ENCODE data around the gene OTOS.

The OTOS gene

GRCh38 chr2:240168041-240168440 is 27.6 kb upstream of the OTOS start:
- DNase-seq (ENCODE audit: low read depth in 2 of 2): no peak

DNA sequence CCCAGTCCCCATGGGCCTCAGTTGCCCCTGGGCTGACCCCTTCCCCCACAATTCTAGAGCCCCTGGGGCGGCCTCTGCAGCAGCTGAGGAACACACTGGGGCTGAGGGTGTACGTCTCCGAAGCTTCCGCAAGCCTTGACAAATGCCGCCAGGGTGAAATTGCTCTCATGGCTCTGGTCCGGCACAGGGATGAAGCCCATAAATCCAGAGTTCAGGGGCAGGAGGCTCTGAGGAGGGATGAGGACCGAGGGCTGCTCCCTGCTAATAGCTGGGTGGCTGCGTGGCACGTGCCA is 27.1 kb upstream of the OTOS start:
- DNase-seq (ENCODE audit: low read depth in 2 of 2): no peak

- DNase-seq (ENCODE audit: low read depth in 2 of 2): no peak
Measured at GRCh38 chr2:240166761-240167587, 26.5 kb upstream of the OTOS start.

GRCh38 chr2:240166191-240166590 is 25.7 kb upstream of the OTOS start:
- DNase-seq (ENCODE audit: low read depth in 2 of 2): no peak

GRCh38 chr2:240165661-240166060 is 25.2 kb upstream of the OTOS start:
- DNase-seq (ENCODE audit: low read depth in 2 of 2): no peak

GRCh38 chr2:240165034-240165433 is 24.6 kb upstream of the OTOS start:
- DNase-seq (ENCODE audit: low read depth in 2 of 2): no peak

DNA sequence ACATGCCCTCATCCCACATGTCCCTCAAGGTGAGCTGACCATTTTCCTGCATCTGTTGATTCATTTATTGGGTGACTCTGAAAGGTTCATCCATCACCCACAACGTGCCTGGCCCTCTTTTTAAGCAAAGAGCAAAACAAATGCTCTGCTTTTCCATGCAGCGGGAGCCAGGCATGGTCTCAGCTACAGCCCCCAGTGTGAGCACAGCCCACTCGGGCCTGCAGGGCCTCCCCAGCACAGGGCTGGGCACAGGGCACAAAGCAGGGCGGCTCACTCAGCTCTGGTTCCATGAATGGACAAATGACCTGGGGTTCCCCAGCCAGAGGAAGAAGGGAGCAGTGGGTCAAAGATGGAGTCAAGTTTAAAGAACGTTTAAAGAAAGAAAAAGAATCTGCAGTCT is 24.1 kb upstream of the OTOS start:
- no peak for DNase-seq (ENCODE audit: low read depth in 2 of 2)

DNA sequence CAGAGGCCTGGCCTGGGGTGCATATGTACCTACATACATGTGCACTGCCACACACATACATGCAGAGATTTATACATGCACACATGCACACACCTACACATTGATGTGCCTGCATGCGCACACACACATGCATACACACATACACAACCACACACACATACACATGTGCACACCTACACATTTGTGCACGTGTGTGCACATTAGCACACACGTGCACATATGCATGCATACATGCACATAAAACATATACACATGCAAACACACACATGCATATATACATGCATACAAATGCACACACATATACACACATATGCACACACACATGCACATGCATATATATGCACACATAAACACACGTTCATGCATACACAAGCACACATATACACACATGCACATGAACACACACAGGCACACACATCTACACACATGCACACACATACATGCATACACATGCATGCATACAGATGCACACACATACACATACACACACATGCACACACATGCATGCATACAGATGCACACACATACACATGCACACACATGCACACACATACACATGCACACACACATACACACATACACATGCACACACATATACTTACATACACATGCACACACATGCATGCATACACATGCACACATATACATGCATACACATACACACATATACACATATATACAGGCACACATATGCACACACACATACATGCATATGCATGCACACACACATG is 23.6 kb upstream of the OTOS start:
- no peak for DNase-seq (ENCODE audit: low read depth in 2 of 2)

- no peak for DNase-seq (ENCODE audit: low read depth in 2 of 2)
Measured at GRCh38 chr2:240162939-240163714, 22.7 kb upstream of the OTOS start.

DNA sequence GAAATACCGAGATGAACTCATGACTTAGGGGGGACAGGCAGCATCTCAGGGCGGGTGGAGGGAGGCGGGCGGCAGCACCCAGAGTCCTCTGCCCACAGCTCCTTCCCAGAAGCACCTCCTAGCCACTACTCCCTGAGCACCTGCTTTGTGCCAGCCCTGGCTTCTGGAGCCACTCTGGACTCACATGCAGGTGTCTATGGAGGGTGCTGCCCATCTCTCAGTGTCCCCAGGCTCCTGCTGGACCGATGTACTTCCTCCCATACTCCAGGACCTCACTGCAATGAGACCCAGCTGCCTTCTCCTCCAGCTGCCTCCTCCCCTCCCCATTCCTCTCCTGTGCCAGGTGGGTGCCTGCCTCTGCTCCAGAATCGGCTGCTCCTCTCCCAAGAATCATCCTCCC is 22.1 kb upstream of the OTOS start:
- no peak for DNase-seq (ENCODE audit: low read depth in 2 of 2)

- no peak for DNase-seq (ENCODE audit: low read depth in 2 of 2)
Measured at GRCh38 chr2:240162032-240162431, 21.6 kb upstream of the OTOS start.

DNA sequence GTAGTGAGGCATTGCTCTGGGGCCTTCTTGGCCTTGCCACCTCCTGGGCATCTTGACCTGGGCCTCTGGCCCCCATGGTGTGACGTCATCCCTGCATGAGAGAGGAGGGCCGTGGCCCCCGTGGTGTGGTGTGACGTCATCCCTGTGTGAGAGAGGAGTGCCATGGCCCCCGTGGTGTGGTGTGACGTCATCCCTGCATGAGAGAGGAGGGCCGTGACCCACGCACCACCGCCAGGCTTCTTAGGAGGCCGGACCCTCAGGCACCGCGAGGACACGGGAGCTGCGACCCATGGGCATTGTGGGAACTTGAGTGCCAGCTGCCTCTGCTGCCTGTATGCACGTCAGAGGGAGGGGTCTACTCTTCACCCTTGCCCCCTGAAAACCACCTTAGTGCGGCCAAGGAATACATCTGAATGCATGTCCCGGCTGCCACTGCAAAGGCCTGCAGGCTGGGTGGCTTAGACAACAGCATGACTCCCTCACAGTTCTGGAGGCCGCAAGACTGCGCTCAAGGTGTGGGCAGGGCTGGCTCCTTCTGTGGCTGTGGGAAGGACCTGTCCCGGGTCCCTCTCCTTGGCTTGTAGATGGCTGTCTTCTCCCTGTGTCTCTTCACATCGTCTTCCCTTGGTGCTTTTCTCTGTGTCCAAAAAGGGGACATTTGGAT is 20.8 kb upstream of the OTOS start:
- no peak for DNase-seq (ENCODE audit: low read depth in 2 of 2)

- no peak for DNase-seq (ENCODE audit: low read depth in 2 of 2)
Measured at GRCh38 chr2:240160291-240161086, 20.0 kb upstream of the OTOS start.

- DNase-seq (ENCODE audit: low read depth in 2 of 2): no peak
Measured at GRCh38 chr2:240159251-240159839, 18.9 kb upstream of the OTOS start.

DNA sequence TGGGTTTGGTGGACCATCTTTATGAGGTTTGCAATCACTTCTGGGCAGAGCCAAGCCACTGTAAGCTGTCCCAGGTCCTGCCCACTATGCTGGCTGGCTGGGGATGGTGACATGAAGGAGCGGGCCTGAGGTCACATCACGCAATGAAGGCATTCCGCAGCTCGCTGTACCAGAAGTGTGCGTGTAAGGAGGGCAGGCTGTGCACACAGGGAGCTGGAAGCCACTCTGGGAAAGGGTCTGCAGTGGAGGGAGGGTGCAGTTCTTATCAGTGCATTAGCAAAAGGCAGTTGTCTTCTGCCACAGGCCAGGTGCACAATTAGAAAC is 16.7 kb upstream of the OTOS start:
- DNase-seq (ENCODE audit: low read depth in 2 of 2): no peak

- DNase-seq (ENCODE audit: low read depth in 2 of 2): no peak
Measured at GRCh38 chr2:240156435-240157146, 16.1 kb upstream of the OTOS start.

DNA sequence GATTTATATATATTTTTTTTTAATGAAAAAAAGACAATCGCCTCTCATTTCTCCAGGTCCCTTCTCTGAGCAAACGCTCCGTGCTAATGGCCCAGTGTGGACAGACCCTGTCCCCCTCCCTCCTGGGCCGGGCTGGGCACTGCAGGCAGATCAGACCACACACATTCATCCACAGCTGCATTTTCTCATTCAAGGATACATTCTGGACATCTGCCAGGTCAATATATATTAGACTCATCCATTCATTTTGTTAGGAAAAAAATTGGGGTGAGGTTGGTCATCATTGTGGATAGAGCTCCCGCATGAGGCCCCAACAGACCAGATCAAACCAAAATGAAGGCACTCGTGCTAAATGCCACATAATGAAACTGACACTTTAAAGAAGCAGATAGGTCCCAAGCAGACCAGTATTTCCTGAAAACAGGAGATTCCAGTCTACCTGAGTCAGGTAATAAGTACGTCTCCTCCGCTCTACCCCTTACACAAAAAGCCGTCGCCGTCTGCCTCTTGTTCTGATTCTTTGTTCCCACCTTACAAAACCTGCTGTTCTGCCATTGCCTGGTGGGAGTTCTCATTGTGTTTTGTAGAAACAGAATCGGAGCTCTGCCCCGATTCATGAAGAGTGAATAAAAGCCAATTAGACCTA is 15.4 kb upstream of the OTOS start:
- no peak for DNase-seq (ENCODE audit: low read depth in 2 of 2)

GRCh38 chr2:240155048-240155744 is 14.7 kb upstream of the OTOS start:
- DNase-seq (ENCODE audit: low read depth in 2 of 2): no peak

DNA sequence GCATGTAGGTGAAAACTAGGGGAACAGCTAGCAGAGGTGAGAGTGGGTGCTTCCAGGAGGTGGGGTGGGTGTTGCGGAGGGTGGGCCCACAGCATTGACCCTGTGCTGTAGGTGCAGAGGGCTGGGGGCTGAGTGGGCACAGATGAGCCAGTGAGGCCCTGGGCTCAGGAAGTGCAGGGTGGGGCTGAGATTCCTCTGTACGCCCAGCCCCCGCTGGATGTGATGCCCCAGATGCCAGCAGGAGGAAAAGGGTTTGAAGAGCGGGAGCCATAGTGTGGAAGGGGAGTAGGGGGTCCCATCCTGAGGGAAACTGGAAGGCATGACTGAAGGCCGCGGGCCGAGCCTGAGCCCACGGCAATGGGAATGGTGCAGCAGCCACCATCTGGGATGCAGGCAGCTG is 14.1 kb upstream of the OTOS start:
- DNase-seq (ENCODE audit: low read depth in 2 of 2): no peak
